ENCODE results near the gene UXS1.

DNA sequence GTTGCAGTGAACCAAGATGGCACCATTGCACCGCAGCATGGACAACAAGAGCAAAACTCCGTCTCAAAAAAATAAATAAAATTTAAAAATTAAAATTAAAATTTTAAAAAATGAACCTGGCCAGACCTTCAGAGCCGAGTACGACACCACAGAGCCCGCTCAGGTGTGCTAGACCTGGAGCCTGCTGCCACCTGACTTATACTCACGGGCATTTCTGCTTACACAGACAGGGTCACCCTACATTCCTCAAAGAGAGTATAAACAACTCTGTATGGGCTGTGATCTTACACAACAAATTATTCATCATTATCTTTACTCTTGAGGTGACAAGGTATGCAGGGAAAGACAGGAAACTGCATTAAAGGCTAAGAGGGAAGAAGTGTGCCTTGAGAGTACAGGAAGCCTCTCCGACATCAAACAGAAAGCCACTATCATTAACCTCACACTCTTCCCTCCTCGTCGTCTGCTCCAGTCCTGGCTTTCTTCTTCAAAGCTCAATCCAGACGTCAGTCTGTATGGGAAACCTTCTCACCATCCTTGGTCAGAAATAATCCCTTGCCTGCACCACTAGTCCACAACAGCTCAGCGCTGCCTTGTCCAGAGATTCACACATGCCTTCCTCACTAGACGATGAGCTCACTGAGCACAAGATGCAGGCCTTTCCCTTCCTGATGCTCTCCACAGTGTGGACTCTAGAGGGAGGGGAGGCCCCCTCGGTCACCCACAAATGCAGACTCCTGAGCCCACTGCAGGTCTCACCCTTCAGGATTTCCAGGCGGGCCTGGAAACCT lies 56.2 kb downstream of the UXS1 start:
- TF ChIP-seq, protein P1, sequence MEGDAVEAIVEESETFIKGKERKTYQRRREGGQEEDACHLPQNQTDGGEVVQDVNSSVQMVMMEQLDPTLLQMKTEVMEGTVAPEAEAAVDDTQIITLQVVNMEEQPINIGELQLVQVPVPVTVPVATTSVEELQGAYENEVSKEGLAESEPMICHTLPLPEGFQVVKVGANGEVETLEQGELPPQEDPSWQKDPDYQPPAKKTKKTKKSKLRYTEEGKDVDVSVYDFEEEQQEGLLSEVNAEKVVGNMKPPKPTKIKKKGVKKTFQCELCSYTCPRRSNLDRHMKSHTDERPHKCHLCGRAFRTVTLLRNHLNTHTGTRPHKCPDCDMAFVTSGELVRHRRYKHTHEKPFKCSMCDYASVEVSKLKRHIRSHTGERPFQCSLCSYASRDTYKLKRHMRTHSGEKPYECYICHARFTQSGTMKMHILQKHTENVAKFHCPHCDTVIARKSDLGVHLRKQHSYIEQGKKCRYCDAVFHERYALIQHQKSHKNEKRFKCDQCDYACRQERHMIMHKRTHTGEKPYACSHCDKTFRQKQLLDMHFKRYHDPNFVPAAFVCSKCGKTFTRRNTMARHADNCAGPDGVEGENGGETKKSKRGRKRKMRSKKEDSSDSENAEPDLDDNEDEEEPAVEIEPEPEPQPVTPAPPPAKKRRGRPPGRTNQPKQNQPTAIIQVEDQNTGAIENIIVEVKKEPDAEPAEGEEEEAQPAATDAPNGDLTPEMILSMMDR (conservative IDR thresholded peaks at IDR 0.05; ENCODE audit: low read length): no peak
- no peak for TF ChIP-seq EZH2phosphoT487 (IDR thresholded peaks at IDR 0.05; ENCODE audit: borderline replicate concordance, low read depth, low read length)
